CD4-positive, alpha-beta T cell (primary cell): ENCODE results near the gene SLC44A1. TPM values are rescaled to one million over a fixed set of nuclear protein-coding genes. Genes with fewer than 3 reads are reported as not detected.

ENCODE experiments used
- ATAC-seq: fragments of 200-7000 bp; cut with Tn5 transposase; one replicate; pipeline ENCODE4 v1.10.0; 2022; ENCODE audit warnings: mild to moderate bottlenecking; ENCODE audit not compliant: poor library complexity
- CTCF ChIA-PET: fragments of 350-600 bp; sonication (Branson Sonifier 250); formaldehyde crosslinking; loops from one replicate; lab custom pipeline; 2021; ENCODE audit warnings: antibody characterized with exemption, inconsistent platforms; lab: Charles Lee
- POLR2A ChIA-PET: fragments of 350-600 bp; sonication (Branson Sonifier 250); formaldehyde crosslinking; loops from one replicate; lab custom pipeline; 2021; ENCODE audit warnings: antibody characterized with exemption, inconsistent platforms; lab: Charles Lee
- DNase-seq, 14 experiments: peaks; one replicate each; pipeline ENCODE4 v3.0.0-alpha.2; 2013 to 2020; ENCODE audit warnings: mixed read lengths in 2 of 14
- H3K27ac ChIP-seq, 2 donors: one replicate each; pipeline versions ENCODE4 v1.5.1 to v1.7.0; 2013; ENCODE audit warnings: low read length in 2 of 2, low read depth in 1 of 2, mild to moderate bottlenecking in 1 of 2
- H3K27me3 ChIP-seq, 2 experiments: 1 replicate in 1 of 2; 2 replicates in 1 of 2; pipeline versions ENCODE4 v1.6.1 to v1.7.0; 2013; ENCODE audit warnings: low read length in 2 of 2, control low read depth in 1 of 2, mild to moderate bottlenecking in 1 of 2, moderate library complexity in 1 of 2; ENCODE audit not compliant: insufficient read depth in 2 of 2, control insufficient read depth in 1 of 2
- H3K36me3 ChIP-seq: one replicate; pipeline ENCODE4 v1.6.1; 2013; ENCODE audit warnings: low read length, control low read depth; ENCODE audit not compliant: insufficient read depth
- H3K4me1 ChIP-seq: one replicate; pipeline ENCODE4 v1.6.1; 2013; ENCODE audit warnings: low read length, control low read depth; ENCODE audit not compliant: insufficient read depth
- H3K4me3 ChIP-seq: one replicate; pipeline ENCODE4 v1.5.1; 2013; ENCODE audit warnings: mild to moderate bottlenecking, low read length, moderate library complexity
- H3K9me3 ChIP-seq, 2 experiments: 1 replicate in 1 of 2; 2 replicates in 1 of 2; pipeline versions ENCODE4 v1.6.1 to v1.7.0; 2013; ENCODE audit warnings: low read length in 2 of 2, mild to moderate bottlenecking in 2 of 2, control low read depth in 1 of 2, moderate library complexity in 1 of 2; ENCODE audit not compliant: control insufficient read depth in 1 of 2, insufficient read depth in 1 of 2
- H3K27ac Mint-ChIP-seq: one replicate; pipeline ENCODE4 v1.8.0; 2020; ENCODE audit warnings: mixed read lengths
- H3K27me3 Mint-ChIP-seq: one replicate; pipeline ENCODE4 v1.8.0; 2021; ENCODE audit warnings: mixed read lengths
- H3K36me3 Mint-ChIP-seq: one replicate; pipeline ENCODE4 v1.8.0; 2021; ENCODE audit warnings: low read depth, mixed read lengths
- H3K4me1 Mint-ChIP-seq: one replicate; pipeline ENCODE4 v1.8.0; 2021; ENCODE audit warnings: low read depth, mixed read lengths
- H3K4me3 Mint-ChIP-seq: one replicate; pipeline ENCODE4 v1.8.0; 2020; ENCODE audit warnings: mild to moderate bottlenecking, mixed read lengths
- H3K9me3 Mint-ChIP-seq: one replicate; pipeline ENCODE4 v1.8.0; 2020; ENCODE audit warnings: mixed read lengths
- CTCF ChIP-seq: fragments of 200-600 bp; IDR thresholded peaks from one replicate; pipeline ENCODE4 v1.8.0; 2022; ENCODE audit warnings: antibody characterized with exemption, mild to moderate bottlenecking
- intact Hi-C, 2 experiments: fragments of 100-400 bp; cut with DNase I in 1 of 2; cut with micrococcal nuclease in 1 of 2; formaldehyde crosslinking; loops; one replicate each; pipeline versions ENCODE4 v1.15.1 to v1.9.0; 2023 to 2025; cut with DNase I, micrococcal nuclease
- total RNA-seq, 174 experiments: library from RNA in 2 of 174; stranded (reverse) in 2 of 174; gene quantifications; one replicate each; pipeline ENCODE4 v1.2.3 and lab custom pipeline; 2021 to 2026

Gene SLC44A1
- total RNA-seq, 2 experiments from 2014 or later, result 5.1 to 5.9 TPM

GRCh38 chr9:105415662-105415980 is 171.2 kb downstream of the SLC44A1 start:
- no peak overlapping the region for H3K27ac Mint-ChIP-seq
- peaks cover 45% of the 10 kb centered on the region for H3K27me3 Mint-ChIP-seq
- DNase-seq (no peak), ATAC-seq (no peak)
- no peak overlapping the region for H3K4me3 Mint-ChIP-seq
- TF ChIP-seq CTCF, result no peak
- H3K9me3 ChIP-seq, result peaks cover 0 to 6% of the 10 kb centered on the region in 2 experiments
- H3K36me3 ChIP-seq, result no peaks in the 10 kb centered on the region
- peaks cover 9 to 18% of the 10 kb centered on the region in 2 experiments for H3K27me3 ChIP-seq
- peaks cover 3% of the 10 kb centered on the region for H3K4me1 ChIP-seq
- H3K9me3 Mint-ChIP-seq, result peaks cover 2% of the 10 kb centered on the region
- POLR2A ChIA-PET, result no interaction called here
- CTCF ChIA-PET, result interaction anchor here (0.7 to 2.9 kb wide), 8 partner anchors 10 to 552 kb away, joined by 3 to 10 read pairs (median 4); no protein-coding TSS in a partner anchor
- H3K4me1 Mint-ChIP-seq, result peaks cover 4% of the 10 kb centered on the region
- intact Hi-C loops, result loop anchor here (1.0 to 10.0 kb wide), 11 partner anchors 168 to 671 kb away; partner anchors contain the start of gene NIPSNAP3A (in 1 of the 2)
- H3K4me3 ChIP-seq, result no peak overlapping the region
- H3K27ac ChIP-seq, result no peak overlapping the region
- H3K36me3 Mint-ChIP-seq, result no peaks in the 10 kb centered on the region

- TF ChIP-seq CTCF, result no peak
- Mint-ChIP-seq H3K36me3 (no peaks in the 10 kb centered on the region), H3K27ac (no peak overlapping the region), H3K9me3 (no peaks in the 10 kb centered on the region), H3K27me3 (peaks cover 33% of the 10 kb centered on the region), H3K4me1 (peaks cover 4% of the 10 kb centered on the region), H3K4me3 (no peak overlapping the region)
- peaks cover 9% of the 10 kb centered on the region in 2 experiments for H3K27me3 ChIP-seq
- H3K27ac ChIP-seq, result no peak overlapping the region
- intact Hi-C loops, result loop anchor here (2.0 to 10.0 kb wide), 6 partner anchors 170 to 672 kb away; partner anchors contain the start of gene NIPSNAP3A (in 1 of the 2)
- H3K36me3 ChIP-seq, result no peaks in the 10 kb centered on the region
- POLR2A ChIA-PET, result no interaction called here
- H3K9me3 ChIP-seq, result no peaks in the 10 kb centered on the region
- H3K4me3 ChIP-seq, result no peak overlapping the region
- H3K4me1 ChIP-seq, result peaks cover 3% of the 10 kb centered on the region
- DNase-seq (no peak), ATAC-seq (no peak)
- CTCF ChIA-PET, result no interaction called here
Observed at GRCh38 chr9:105416840-105417239, 172.4 kb downstream of the SLC44A1 start.

- no peaks in the 10 kb centered on the region for H3K36me3 ChIP-seq
- H3K27ac Mint-ChIP-seq, result no peak overlapping the region
- no peak overlapping the region for H3K4me3 ChIP-seq
- intact Hi-C loops, result loop anchor here (5.0 to 10.0 kb wide), 5 partner anchors 172 to 674 kb away; partner anchors contain the start of gene NIPSNAP3A (in 1 of the 2)
- TF ChIP-seq CTCF, result no peak
- H3K36me3 Mint-ChIP-seq, result no peaks in the 10 kb centered on the region
- no peak overlapping the region for H3K27ac ChIP-seq
- CTCF ChIA-PET, result no interaction called here
- DNase-seq (no peak), ATAC-seq (no peak)
- no peaks in the 10 kb centered on the region for H3K9me3 Mint-ChIP-seq
- peaks cover 3% of the 10 kb centered on the region for H3K4me1 ChIP-seq
- no peaks in the 10 kb centered on the region for H3K9me3 ChIP-seq
- peaks cover 9% of the 10 kb centered on the region in 2 experiments for H3K27me3 ChIP-seq
- POLR2A ChIA-PET, result no interaction called here
- H3K4me1 Mint-ChIP-seq, result peaks cover 4% of the 10 kb centered on the region
- H3K27me3 Mint-ChIP-seq, result peaks cover 14% of the 10 kb centered on the region
- H3K4me3 Mint-ChIP-seq, result no peak overlapping the region
Observed at GRCh38 chr9:105418588-105419500, 174.4 kb downstream of the SLC44A1 start.
